ENCODE measurements around the gene EID2B.
A peak's percentile ranks its signal among the peaks of the same experiment; 100 is the strongest.

Gene EID2B

DNA sequence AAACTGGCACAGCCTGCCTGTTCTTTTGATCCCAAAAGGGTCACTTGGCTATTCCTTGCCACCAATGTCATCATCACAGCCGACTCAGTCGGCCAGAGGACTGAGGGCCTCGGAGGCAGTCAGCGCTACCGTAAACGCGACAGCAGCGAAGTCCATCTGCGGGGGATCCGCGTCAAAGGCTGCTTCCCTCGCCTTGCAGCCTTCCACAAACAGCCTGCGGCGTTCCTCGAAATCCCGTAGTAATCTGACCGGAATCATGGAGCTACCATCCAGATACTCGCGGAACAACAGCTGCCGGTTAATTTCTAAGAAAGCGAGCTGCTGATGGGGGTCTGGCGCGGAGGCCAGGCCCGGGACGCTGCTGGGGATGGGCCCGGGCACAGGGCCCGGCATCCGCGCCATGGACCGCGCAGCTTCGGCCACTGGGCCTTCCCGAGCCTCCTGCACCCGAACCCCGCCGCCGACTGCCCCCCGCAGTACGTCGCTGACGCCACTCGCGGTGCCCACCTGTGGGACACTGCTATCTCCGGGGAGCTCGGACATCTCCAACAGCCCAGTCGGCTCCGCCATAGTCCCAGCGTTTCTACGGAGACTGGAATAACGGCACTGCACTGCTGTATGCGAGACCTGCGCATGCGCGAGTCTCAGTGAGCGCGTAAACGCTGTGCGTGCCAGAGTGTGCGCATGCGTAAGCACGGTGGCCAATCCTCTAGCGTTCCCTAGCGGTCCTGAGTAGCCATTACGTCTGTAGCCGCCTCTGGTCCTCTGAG, at the start of gene EID2B:
TSS of gene EID2B (minus strand) at position 620 of the 770 bp plus-strand sequence. CDS start at position 570, 50 bp downstream.
- peak; percentile 91 for DNase-seq

- DNase-seq = no peak
These were observed 49.8 kb upstream of the EID2B start for GRCh38 chr19:39582442-39582841.

DNA sequence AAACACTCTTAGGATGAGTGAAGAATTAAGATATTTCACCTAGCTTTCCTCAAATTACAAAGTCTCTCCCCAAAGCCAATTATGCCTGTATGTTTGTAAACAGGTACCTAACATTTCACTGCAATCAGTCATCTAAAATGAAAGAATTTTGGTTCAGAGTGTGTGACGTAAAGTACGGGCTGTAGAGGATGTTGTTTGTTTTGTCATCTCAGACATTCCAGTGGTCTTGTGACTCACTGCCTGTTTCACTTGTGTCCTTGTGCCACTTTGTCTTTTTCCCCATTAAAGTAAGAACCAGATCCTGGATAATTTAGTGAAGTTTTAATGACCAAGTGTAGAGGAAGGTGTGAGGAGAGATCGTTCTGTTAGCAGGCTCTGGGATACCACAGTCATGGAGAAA, 36.0 kb upstream of the EID2B start:
- DNase-seq = no peak

DNA sequence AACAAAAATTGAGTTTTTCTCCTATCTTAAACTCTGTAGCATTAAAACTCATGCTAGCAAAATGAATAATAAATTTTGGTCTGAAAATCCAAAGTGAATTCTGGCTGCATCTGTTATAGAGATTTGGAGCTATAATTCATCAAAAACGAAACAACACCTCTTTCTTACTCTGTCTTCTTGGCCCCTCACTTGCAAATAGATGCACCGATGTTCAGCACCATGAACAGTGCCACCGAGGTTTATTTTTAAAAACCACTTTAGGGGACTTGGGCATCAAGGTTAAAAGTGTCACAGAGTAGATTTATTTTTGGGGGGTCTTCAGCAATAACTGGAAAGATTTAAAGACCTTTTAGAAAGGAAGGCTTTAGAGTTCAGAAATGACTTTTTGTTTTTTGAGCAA, 33.4 kb upstream of the EID2B start:
- DNase-seq = no peak

DNA sequence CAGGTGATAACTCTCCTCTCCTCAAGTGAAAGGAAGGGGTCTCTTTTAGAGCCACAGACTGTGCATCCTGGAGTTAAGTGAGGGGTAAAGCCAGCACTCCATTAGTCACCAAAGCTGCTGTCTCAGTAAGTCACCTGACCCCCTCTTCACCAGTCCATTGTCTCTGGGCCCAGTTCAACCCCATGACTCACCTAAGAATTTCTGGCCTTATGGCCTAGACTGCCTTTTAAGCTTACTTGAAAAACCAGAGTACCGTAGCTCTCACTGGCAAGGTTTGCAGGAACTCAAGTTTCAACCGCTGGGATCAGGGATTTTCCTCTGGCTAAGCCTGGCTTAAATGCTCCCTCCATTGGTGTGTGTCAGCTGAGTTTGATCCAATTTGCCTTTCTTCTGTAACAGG, 30.8 kb upstream of the EID2B start:
- no peak for DNase-seq

GRCh38 chr19:39558624-39559117, 26.0 kb upstream of the EID2B start:
- no peak for DNase-seq

GRCh38 chr19:39557811-39558623, 25.4 kb upstream of the EID2B start:
- no peak for DNase-seq

DNA sequence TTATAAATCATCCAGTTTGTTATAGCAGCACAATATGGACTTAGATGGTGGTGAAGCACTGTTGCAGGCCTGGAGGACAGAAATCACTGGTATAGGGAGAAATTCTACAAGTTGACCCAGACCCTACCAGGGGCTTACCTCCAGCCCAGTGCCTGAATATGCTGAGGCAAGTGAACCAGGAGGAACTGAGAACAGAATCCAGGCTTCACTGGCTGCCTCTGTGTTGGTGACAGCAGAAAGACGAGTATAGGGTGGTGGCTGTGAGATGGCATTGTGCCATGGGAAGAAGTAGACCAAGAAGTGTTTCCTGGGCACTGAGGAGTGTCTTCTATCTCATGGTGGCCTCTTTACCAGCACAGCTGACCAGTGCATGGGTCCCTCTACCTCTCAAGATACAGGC, 23.2 kb upstream of the EID2B start:
- DNase-seq = no peak

DNA sequence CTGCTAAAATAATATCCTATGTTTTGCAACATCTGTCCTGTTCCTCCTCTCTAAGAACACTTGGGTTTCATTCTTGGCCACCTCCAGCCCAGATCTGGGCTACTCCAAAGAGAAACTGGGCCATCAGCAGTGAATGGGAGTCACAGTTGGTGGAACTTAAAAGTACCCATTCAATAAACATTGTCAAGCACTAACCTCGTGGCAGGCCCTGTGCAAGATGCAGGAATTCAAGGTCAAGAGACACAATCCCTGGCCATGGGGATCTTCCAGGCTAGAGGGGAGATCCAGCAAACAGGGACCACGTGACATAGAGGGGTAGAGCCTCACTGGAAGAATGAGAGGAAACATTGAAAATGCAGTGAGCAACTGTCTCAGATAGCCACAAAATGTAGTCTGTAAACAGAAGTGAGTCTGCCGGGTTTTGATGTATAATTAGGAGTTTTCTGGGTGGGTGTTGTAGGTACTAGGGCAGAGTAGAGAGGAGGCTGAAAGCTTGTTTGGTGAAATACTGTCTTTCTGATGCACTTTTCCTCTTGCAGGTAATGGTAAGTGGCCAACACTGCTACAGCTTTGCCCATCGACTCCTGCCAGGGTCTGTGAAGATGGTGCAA, 22.2 kb upstream of the EID2B start:
- no peak for DNase-seq

DNA sequence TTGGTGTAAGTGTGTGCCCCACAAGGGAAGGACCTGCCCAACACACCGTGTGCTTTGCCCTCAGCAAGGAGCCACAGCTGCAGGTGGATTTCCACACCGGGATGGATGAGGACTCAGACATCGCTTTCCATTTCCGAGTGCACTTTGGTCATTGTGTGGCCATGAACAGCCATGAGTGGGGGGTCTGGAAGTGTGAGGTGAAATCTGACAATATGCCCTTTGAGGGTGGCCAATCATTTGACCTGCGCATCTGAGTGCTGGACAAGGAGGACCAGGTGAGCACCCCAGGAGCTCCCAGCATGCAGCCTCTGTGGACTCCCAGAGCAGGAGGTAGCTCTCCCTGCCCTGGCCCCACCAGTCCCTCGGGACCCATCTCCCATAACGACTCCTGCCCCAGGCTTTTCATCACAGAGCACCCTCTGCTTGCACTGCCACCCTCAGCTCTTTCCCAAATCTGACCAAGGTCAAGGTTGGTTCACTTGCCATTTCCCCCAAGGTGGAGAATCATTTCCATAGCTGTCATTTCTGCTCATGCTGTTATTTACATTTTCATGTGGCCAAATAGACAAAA, 20.5 kb upstream of the EID2B start:
- no peak for DNase-seq

DNA sequence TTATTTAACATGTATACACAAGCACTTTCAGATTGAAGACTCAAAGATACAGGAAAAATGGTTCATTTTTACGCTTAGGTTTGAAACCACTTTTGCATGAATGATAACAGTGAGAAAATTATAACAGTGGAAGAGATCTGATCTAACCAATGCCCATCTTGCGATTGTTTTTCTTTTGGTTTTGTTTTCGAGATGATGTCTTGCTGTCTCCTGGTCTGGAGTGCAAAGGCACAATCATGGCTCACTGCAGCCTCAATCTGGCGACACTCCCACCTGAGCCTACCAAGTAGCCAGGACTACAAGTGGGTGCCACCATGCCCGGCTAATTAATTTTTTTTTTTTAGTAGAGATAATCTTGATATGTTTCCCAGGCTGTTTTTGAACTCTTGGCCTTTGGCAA, 17.5 kb upstream of the EID2B start:
- DNase-seq = no peak

GRCh38 chr19:39546599-39546998, 13.9 kb upstream of the EID2B start:
- no peak for DNase-seq

GRCh38 chr19:39544911-39545310, 12.3 kb upstream of the EID2B start:
- no peak for DNase-seq

GRCh38 chr19:39544226-39544903, 11.7 kb upstream of the EID2B start:
- no peak for DNase-seq

GRCh38 chr19:39543477-39543857, 10.8 kb upstream of the EID2B start:
- DNase-seq = no peak

DNA sequence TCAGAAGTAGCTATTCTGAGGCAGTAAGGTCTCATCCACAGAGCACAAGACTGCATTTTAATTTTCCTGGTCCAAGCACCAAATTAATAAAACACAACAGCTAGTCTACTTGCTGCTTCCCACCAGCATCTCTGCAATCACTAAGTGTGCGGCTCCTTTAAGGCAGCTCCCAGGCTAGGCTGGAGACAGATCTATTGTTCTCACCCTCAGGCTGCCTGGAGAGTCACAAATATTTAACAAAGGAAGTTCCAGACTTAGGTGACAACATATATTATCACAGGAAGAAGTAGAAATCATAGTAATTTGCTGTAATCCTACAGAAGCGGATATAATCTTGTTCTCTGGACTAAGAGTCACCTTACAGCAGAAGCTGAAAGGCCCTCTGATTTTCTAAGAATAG, 9.6 kb upstream of the EID2B start:
- DNase-seq = no peak

- DNase-seq = no peak
These were observed 7.7 kb upstream of the EID2B start for GRCh38 chr19:39540333-39540673.

GRCh38 chr19:39539518-39540332, 7.1 kb upstream of the EID2B start, which contains the start of gene EID2:
Gene EID2, minus strand, starts transcription at chr19:39540161. Its CDS starts 82 bp downstream, at chr19:39540079.
- peak; percentile 87 for DNase-seq

DNA sequence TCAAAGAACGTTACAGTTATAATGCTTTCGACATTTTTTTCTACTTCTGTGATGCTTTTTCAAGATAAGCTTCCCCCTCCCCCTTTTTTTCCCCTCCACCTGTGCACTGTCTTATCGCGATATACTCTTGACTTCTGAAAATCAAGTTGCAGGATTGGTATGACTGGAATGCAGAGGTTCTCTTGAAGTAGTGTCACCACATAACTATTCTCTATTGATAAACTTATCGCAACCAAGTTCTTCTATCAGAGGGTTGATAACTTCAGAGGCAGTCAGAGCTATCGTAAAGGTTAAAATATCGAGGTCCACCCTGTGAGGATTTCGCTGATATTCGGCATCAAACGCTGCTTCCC, 6.5 kb upstream of the EID2B start:
- DNase-seq = no peak

DNA sequence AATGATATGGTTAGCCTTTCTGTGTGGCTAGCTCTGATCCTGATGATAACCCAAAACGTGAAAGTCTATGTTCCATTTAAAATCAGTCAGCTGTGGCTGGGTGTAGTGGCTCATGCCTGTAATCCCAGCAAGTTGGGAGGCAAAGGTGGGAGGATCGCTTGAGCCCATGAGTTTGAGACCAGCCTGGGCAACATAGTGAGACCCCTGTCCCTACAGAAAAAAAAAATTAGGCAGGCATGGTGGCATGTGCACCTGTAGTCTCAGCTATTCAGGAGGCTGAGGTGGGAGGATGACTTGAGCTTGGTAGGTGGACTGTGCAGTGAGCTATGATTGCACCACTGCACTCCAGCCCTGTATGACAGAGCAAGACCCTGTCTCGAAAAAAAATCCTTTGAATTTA, 1.1 kb upstream of the EID2B start:
- no peak for DNase-seq

DNA sequence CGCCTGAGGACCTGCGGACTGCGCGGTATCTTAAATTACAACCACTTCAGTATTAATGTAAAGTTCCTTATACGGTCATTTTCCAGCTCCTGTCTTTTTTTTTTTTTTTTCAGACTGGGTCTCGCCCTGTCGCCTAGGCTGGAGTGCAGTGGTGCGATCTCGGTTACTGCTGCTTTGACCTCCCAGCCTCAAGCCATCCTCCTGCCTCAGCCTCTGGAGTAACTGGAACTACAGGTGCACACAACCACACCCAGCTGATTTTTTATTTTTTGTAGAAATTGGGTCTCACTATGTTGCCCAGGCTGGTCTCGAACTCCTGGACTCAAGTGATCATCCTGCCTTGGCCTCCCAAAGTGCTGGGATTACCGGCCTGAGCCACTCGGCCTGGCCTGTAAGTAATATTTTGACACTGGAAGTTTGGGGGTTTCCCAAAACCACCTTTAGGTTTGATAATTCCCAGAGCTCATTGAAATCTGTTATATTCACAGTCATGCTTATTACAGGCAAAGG, 406 bp upstream of the EID2B start:
- DNase-seq = no peak

- DNase-seq = no peak
These were observed 819 bp downstream of the EID2B start for GRCh38 chr19:39531834-39532232.
